Suprapubic skin (tissue), 4 donors: ENCODE data around the gene ZFP42.

Experiments used
- CTCF ChIP-seq, 2 donors: fragments of 200-600 bp in 1 of 2; fragments of 450-650 bp in 1 of 2; sonication (generic) in 1 of 2; IDR thresholded peaks; one replicate each; pipeline ENCODE4 v1.5.1; 2016 to 2019; ENCODE audit warnings: antibody characterized with exemption in 2 of 2, mild to moderate bottlenecking in 1 of 2, moderate library complexity in 1 of 2
- EP300 ChIP-seq: sonication (generic); formaldehyde crosslinking; IDR thresholded peaks from one replicate; pipeline ENCODE4 v1.6.1; 2017; ENCODE audit warnings: antibody characterized with exemption
- POLR2A ChIP-seq, 2 donors: fragments of 450-650 bp; IDR thresholded peaks; one replicate each; pipeline ENCODE4 v1.6.1; 2017; ENCODE audit warnings: antibody characterized with exemption in 2 of 2, mild to moderate bottlenecking in 2 of 2, moderate library complexity in 2 of 2
- POLR2AphosphoS5 ChIP-seq, 3 donors: sonication (generic); formaldehyde crosslinking; IDR thresholded peaks; one replicate each; pipeline ENCODE4 v1.6.1; 2017; ENCODE audit warnings: antibody characterized with exemption in 3 of 3

GRCh38 chr4:188018262-188018661, 22.7 kb downstream of the ZFP42 start:
- TF ChIP-seq POLR2A (IDR thresholded peaks at IDR 0.05) (no peak), CTCF (IDR thresholded peaks at IDR 0.05) (no peak), EP300 (no peak), POLR2AphosphoS5 (IDR thresholded peaks at IDR 0.05) (no peak)
